Muscle of back (tissue), 11 donors: ENCODE data around the gene ARHGEF16. TPM values are rescaled to one million over a fixed set of nuclear protein-coding genes. Genes with fewer than 3 reads are reported as not detected.

Experiments
- DNase-seq, 3 donors: peaks; one replicate each; pipeline versions ENCODE4 v3.0.0 to v3.0.0-alpha.2; 2013
- polyA plus RNA-seq, 10 donors: library from polyadenylated mRNA; unstranded; fragments of 120-200 nt; gene quantifications; one replicate each; pipeline ENCODE4 v1.2.1, GENCODE V29; 2013; ENCODE audit not compliant: insufficient read length in 10 of 10

Gene ARHGEF16
- polyA plus RNA-seq, 10 donors = 0.23 to 1.5 (median 0.45) TPM

DNA sequence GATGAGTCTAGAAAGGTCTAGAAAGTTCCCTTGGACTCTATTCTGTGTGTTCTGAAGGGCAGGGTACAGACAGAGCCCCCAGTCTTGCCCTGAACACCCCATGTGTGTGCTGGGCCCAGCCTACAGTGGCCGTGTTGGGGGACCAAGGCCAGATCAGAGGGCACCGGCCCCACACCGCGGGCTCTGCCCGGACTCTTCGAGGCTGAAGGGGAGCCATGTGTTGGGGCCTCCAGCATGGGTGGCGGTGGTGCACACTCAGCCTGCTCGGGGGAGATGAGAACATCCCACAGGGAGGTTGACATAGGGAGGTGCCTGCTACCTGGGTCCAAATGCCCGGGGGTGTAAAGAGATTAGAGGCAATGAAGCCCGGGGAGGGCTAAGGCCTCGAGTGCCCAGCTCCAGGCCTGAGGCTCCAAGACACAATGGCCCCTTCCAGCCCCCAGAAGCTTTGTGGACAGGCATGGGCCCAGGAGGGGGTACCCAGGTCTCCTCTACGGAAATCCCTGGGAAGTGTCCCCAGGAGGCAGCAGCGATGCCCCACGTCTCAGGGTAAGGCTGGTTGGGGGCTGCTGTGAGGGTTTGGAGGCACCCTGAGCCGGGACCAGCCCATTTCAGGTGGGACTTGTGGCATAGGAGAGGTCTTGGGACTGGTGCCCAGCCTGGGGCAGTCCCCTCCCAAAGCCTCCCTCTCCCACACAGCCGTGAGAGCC lies 12.1 kb downstream of the ARHGEF16 start:
- DNase-seq = no peak

DNA sequence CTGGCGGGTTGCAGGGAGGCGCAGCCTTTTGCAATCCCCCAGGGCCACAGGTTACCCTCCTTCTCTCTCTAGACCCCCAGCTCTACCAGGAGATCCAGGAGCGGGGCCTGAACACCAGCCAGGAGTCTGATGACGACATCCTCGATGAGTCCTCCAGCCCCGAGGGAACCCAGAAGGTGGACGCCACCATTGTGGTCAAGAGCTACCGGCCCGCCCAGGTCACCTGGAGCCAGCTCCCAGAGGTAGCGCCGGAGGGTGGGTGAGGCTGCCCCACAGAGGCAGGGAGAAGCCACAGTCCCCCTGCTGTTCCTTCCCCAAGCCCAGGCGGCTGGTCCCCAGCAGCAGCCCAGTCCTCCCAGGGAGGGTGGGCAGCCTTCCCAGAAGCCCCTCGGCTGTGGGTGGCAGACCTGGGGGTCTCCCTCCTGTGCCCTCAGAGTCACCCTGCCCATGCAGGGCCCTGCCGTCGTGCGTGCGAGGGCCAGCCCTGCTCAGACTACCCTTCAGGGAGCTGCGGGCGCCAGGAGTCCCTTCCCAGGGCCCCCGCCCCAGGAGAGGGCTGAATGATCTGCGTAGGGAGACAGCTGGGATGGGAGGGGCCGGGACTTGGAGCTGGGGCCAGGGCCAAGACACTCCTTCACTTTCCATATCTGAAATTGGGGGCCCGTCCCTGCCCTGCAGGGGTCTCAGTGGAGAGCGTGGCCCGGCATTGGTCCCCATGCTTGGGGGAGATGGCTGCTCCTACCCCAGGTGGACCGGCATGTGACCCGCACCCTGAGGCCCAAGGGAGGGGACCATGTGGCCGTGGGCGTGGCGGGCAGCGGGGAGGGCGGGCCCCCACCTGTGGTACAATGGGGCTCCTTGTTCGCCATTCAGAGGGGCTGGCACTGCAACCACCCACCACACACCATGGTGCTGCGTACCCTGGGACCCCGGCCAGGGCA lies 12.9 kb downstream of the ARHGEF16 start:
- no peak for DNase-seq

DNA sequence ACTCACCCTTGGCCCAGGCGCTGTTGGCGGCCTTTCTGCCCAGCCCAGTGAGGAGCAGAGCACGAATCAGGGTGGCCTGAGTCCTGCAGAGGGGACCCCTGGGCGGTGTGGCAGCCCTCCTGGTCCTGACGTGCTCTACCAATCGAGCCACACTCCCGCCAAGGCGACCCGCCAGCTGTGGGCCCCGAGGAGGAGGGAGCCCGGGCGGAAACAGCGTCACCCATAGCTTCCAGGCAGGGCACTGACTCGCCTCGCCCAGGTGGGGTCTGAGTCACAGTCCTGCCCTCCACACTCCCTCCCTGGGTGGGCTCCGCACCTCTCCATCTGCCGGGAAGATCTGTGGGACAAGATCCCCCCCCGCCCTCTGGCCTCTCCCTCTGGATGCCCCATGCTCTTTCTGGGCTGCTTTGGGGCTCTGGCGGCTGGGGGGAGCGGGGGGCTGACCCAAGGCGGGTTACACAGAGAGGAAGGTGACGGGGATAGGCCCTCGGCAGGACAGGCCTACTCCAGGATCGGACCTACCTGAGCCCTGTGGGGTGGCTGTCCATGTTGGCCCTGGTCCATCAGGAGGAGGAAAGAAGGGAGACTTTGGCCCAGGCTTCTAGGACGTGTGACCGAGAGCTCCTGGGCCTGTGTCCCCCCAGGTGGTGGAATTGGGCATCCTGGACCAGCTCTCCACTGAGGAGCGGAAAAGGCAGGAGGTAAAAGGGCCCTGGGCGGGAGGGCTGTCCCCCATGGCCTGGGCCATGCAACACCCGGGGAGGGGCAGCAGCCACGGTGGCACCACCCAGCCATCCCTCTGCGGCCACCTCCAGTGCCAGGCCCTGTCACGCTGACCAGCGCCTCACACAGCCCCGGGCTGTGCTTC lies 14.0 kb downstream of the ARHGEF16 start:
- DNase-seq = no peak

DNA sequence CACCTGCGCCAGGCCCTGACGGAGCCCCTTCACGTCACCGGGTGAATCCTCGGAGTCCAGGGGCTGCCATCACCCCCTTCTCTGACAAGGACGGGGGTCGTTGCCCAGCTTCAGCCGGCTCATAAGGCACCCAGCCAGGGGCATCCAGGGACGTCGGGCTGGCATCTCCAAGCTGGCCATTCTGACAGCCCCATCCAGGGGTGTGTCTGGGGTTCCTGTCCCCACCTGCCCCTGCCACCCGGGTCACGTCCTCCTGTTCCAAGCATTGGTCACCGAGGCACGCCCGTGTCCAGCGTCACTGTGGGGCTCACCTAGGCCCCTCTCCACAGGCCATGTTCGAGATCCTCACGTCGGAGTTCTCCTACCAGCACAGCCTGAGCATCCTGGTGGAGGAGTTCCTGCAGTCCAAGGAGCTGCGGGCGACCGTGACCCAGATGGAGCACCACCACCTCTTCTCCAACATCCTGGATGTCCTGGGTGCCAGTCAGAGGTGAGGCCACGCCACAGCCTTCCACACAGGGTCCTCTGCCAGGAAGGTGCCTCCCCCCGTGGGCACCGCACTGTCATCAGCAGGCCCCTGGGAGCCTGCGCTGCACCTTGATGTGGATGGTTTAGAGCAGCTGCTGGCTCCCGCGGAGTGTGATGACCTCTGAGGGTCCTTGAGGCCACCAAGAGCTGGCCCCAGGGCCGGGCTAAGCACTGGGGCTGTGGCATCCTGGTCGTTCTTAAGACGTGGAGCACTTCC lies 14.8 kb downstream of the ARHGEF16 start:
- DNase-seq = no peak

DNA sequence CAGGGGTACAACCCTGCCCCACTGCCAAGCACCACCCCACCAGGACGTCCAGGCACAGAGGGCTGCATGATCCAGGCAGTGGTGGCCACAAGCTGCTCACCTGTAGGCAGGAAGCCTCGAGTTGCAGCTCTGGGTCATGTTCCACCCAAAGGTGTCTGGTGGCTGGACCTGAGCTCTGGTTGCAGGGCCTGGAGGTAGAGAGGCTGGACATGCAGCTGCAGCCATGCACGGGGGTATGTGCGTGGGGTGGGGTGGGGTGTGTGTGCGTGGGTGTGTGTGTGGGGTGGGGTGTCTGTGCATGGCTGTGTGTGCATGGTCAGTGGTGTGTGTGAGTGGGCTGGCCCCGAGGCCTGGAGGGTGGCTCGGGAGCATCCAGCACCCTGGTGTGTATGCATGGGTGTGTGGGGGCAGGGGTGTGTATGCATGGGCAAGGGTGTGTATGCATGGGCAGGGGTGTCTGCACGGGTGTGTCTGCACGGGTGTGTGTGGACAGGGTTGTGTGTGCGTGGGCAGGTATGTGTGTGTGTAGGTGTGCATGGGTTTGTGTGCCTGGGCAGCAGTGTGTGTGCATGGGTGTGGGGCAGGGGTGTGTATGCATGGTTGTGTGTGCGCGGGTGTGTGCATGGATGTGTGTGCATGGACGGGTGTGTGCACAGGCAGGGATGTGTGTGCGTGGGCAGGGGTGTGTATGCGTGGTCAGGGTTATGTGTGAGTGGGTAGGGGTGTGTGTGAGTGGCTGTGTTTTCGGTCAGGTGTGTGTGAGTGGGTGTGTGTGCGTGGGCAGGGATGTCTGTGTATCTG lies 15.6 kb downstream of the ARHGEF16 start:
- DNase-seq = no peak

DNA sequence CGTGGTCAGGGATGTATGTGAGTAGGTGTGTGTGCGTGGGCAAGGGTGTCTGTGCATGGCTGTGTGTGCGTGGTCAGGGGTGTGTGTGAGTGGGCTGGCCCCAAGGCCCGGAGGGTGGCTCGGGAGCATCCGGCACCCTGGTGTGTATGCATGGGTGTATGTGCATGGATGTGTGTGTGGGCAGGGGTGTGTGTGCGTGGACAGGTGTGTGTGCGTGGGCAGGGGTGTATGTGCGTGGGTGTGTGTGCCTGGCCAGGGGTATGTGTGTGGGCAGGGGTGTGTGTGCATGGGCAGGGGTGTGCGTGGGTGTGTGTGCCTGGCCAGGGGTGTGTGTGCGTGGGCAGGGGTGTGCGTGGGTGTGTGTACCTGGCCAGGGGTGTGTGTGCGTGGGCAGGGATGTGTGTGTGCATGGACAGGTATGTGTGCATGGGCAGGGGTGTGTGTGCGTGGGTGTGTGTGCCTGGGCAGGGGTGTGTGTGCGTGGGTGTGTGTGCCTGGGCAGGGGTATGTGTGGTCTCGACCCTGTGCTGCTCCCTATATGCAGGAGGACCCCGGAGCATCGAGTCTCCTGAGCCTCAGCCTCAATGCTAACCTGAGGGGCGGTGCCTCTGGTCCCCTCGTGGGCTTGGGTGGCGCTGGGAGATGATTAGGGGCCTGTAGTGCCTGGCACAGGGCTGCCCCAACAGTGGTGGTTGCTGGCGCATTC lies 16.3 kb downstream of the ARHGEF16 start:
- DNase-seq = no peak

DNA sequence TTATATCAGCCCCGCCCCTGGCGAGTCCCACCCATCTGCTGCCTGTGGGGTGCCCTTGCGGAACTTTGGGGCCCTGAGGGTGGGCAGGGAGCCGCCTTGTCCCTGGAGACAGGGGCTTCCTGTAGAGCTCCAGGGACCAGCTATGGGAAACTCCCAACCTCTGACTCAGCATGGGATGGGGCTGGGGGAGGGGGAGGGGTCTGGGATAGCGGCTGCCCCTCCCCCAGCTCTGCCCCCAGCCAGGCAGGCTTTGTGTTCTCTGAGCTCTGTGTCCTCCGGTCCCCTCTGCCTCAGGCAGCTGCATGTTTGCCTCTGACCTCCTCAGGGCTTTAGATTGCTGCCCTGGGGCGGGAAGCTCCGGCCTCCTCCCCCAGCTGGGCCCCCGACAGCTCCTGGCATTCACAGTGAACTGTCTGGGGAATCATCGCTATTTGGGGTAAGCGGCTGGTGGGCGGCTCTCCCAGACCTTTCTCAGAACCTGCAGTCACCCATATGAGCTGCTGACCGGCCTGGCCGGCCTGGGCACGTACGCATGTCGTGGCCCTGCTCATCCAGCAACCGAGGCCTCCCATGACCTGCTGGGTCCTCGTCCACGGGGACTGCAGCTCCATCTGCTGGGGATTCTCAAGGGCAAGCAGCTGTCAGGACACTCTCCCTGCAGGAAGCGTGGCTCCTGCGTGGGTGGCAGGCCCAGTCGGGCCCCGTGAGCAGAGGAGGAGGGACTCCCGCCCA lies 17.1 kb downstream of the ARHGEF16 start:
- no peak for DNase-seq

DNA sequence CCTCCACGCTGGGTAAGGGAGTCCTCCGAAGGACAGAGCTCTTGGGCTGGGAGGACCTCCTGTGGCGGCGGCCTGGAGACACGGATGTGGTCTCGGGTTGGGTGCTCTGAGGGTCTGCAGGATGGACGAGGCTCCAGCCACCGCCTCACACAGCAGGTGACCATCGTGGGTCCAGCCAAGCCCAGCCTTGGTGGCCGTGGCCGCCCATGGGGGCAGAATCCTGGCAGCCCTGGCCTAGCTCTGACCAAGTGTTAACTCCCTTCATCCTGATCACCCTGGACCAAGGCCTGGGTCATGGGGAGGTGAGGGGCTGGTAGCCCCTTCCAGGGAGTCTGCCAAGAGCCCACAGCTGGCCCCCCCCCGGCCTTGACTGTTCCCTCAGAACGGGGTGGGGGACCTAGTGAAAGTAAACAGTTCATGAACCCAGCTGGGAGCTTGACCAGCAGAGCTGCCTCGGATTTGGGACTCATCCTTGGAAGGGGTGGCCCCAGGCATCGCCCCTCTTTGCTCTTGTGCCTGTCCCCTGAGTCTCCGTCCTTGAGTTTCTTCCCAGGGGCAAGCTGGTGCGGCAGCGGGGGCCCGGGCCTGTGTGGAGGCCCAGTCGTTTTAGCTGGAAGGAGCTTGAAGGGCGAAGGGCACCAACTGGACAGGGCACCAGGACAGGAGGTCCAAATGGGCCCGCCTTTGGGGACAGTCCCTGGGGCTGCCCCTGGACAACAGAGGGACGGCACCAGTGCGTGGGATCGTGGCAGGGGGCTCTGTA lies 17.8 kb downstream of the ARHGEF16 start:
- no peak for DNase-seq

DNA sequence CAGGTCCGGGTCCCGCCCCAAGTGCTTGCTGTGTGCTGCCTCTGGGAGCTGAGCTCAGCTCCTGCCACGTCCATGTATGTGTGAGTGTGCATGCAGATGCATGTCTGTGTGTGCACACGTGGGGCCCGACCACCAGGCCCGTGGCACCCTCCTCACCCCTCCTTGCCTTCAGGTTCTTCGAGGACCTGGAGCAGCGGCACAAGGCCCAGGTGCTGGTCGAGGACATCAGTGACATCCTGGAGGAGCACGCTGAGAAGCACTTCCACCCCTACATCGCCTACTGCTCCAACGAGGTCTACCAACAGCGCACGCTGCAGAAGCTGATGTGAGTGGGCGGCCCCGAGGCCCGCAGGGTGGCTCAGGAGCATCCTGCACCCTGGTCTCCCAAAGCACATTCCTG lies 18.4 kb downstream of the ARHGEF16 start:
- DNase-seq = no peak

DNA sequence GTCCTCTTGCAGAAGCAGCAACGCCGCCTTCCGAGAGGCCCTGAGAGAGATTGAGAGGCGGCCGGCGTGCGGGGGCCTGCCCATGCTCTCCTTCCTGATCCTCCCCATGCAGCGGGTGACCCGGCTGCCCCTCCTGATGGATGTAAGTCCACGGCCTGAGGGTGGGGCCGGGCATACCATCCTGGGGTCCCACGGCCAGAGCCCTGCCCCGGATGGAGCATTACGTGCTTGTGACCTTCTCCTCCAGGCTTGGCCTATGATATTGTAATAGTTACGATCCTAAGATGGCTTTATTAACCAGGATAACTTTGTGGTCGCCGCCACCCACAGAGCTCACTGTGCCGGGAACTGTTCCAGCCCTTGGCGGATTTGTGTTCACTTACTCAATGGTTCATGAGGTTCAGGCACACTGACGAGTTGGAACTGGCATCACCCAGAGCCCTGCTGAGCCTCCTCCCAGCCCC lies 18.9 kb downstream of the ARHGEF16 start:
- DNase-seq = peak in 1 of 3 donors; percentile 71

DNA sequence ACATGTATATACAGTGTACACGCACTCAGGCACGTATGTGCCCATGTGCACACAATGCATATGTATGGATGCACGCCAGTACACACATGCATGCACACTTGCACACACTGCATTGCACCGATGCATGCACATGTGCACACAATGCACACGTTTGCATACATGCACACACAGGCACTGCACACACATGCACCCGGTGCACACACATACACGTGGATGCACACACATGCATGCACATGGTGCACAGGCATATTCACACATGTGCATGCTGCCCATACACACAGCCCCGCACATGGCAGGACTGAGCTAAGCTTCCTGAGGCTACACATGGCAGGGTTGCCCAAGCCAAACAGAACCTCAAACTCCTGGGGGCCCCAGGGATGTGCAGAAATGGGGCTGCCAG lies 19.6 kb downstream of the ARHGEF16 start:
- DNase-seq = no peak

DNA sequence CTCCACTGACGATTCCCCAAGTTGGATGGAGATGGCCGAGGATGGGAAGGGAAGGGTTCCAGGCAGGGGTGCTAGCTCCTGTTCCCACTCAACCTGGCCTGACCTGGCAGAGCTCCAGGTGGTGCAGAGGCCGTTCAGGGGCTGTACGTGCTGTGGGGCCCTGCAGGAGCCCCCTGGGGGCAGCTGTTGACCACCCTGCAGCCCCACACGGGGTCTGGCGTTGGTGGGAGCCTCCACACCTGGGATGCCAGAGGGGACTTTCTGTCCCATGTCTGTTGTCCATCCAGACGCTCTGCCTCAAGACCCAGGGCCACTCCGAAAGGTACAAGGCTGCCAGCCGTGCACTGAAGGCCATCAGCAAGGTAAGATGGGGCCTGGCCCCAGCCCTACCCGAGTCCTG lies 20.0 kb downstream of the ARHGEF16 start:
- DNase-seq = no peak

DNA sequence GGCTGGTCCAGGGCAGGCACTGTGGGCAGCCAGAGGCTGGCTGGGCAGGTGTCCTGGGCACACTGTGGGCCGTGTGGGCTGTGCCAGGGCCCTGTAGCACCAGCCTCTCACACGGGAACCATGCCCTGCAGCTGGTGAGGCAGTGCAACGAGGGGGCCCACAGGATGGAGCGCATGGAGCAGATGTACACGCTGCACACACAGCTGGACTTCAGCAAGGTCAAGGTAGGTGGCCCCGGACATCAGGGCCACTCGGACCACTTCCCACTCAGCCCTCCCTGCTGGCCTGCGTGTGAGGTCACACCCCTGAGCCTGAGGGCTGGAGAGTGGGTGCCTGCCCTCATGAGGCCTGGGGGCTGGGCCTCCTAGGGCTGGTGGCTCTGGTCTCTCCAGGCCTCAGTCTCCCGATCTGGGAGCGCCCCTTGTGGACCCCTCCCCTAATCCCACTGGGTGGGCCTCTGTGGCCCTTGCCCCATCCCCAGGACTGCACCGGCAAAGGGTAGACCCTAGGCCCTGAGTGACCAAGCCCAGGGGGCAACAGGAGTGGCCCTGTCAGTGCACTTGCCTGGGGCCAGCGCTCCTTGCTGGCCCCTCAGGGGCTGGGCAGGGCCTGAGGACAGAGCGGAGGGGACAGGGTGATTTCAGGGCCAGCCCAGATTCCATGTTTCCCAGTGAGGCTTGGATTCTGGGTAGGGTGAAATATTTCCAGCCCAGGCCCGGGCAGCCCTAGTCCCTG lies 21.5 kb downstream of the ARHGEF16 start:
- DNase-seq = no peak

DNA sequence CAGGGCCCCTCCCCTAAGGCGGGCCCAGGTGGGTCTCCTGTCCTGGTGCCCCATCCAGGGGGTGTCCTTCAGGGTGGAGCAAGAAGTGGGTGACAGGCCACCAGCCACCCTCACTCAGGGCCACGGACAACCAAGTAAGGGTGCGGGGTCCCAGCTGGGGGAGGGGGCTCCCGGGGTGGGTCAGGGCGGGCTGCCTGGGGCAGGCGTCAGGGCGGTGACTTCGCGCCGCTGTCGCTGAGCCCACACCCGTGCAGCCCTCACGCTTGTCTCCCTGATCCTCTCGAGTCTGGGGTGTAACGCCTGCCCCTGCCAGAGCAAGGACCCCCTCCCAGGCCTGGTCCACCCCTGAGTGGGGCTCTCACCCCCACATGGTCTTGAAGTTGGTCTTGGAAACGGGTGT lies 22.2 kb downstream of the ARHGEF16 start:
- no peak for DNase-seq

DNA sequence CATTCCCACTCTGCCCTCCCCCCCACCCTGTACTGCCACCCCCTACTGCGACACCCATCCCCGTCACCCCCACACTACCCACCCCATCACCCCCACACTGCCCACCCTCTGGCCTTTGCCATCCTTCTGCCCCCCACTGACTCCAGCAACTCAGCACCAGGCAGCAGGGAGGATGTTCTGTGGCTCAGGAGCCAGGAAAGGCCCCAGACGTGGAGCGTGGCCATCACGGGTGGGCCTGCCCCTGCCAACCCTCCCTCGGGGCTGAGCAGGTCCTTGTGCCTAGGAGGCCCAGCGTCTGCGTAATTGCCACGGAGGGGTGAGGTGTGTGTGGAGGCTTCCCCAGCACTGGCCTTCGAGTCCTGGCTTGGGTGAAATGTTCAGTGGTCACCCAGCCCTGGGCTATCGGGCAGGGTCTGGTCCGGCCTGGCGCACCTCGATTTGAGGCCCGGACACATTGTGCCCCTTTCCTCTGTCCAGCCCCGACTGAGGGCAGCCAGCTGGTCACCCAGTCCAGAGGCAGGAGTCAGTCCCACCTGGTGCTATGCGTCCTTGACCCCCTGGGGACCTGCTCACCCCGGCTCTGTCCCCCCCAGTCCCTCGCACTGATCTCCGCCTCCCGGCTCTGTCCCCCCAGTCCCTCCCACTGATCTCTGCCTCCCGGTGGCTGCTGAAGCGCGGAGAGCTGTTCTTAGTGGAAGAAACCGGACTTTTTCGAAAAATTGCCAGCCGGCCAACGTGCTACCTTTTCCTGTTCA lies 23.0 kb downstream of the ARHGEF16 start:
- no peak for DNase-seq

DNA sequence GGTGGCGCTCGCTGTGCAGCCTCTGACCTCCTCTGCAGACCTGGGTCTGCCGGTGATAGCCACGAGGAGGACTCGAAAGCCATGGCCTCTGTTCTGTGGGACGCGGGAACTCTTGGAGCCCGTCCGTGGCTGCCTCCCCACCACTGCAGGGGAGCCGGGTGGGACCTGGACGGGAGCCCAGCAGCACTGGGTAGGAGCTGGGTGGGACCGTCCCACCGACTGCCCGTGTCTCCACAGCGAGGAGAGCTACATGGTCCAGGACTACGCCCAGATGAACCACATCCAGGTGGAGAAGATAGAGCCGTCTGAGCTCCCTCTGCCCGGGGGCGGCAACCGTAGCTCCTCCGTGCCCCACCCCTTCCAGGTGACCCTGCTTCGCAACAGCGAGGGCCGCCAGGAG lies 23.7 kb downstream of the ARHGEF16 start:
- DNase-seq = no peak
